Endothelial cell of umbilical vein (primary cell): ENCODE data around the gene ZBTB12. TPM values are rescaled to one million over a fixed set of nuclear protein-coding genes. Genes with fewer than 3 reads are reported as not detected.
"Not testable (repeated sequence)": the region's sequence is repeated elsewhere in the genome, so short reads cannot be mapped to it uniquely, and the experiment has no call there.

ENCODE experiments used
- BruUV-seq: library from RNA; stranded (reverse); fragments of 400-500 nt; replicated peaks from 2 replicates; lab custom pipeline; 2021; lab: Mats Ljungman, UMichigan
- CTCF ChIA-PET: fragments of 300-600, 350-600 bp; sonication (Branson Sonifier 250); formaldehyde crosslinking; loops from one replicate; lab custom pipeline; 2021; ENCODE audit warnings: antibody characterized with exemption, inconsistent platforms; lab: Charles Lee
- POLR2A ChIA-PET: fragments of 300-600, 350-600 bp; sonication (Branson Sonifier 250); formaldehyde crosslinking; loops from one replicate; lab custom pipeline; 2021; ENCODE audit warnings: antibody characterized with exemption, inconsistent platforms; lab: Charles Lee
- DNase-seq: peaks from one replicate; pipeline ENCODE4 v3.0.0-alpha.2; 2011; ENCODE audit warnings: low read depth, low spot score
- FAIRE-seq: peaks from 2 replicates; lab custom pipeline; 2011; peaks lifted over from hg19 to GRCh38; lab: Jason Lieb, UNC
- H2AFZ ChIP-seq: 2 replicates; pipeline ENCODE4 v1.6.0; 2012; ENCODE audit warnings: low read depth, low read length, control low read depth, inconsistent platforms
- H3K27ac ChIP-seq: 2 replicates; pipeline ENCODE4 v1.5.1; 2011; ENCODE audit warnings: low read depth, mild to moderate bottlenecking, control low read depth, low read length, moderate library complexity; ENCODE audit not compliant: insufficient read depth
- H3K27me3 ChIP-seq, 2 experiments: 2 replicates each; pipeline versions ENCODE4 v1.6.0 to v1.6.1; 2011; ENCODE audit warnings: low read length in 2 of 2, mixed read lengths in 1 of 2; ENCODE audit not compliant: control insufficient read depth in 2 of 2, insufficient read depth in 2 of 2
- H3K36me3 ChIP-seq, 2 experiments: 2 replicates in 1 of 2; 3 replicates in 1 of 2; pipeline ENCODE4 v1.5.1; 2011; ENCODE audit warnings: low read length in 2 of 2, mild to moderate bottlenecking in 1 of 2, moderate library complexity in 1 of 2; ENCODE audit not compliant: control insufficient read depth in 2 of 2, insufficient read depth in 2 of 2; ENCODE audit errors: extremely low read depth in 1 of 2
- H3K4me1 ChIP-seq: 3 replicates; pipeline ENCODE4 v1.5.1; 2011; ENCODE audit warnings: mild to moderate bottlenecking, low read length; ENCODE audit not compliant: control insufficient read depth, insufficient read depth; ENCODE audit errors: extremely low read depth
- H3K4me2 ChIP-seq: 2 replicates; pipeline ENCODE4 v1.6.1; 2011; ENCODE audit warnings: low read length, control low read depth, mixed read lengths; ENCODE audit not compliant: insufficient read depth
- H3K4me3 ChIP-seq, 3 experiments: fragments of 200-600 bp in 1 of 3; sonication (generic), shearing (Covaris generic) in 1 of 3; replicated peaks in 1 of 3; 2 replicates each; pipeline ENCODE4 v1.5.1; 2011 to 2016; ENCODE audit warnings: control low read depth in 3 of 3, low read length in 3 of 3, mild to moderate bottlenecking in 2 of 3, inconsistent platforms in 1 of 3, low read depth in 1 of 3, moderate library complexity in 1 of 3; ENCODE audit not compliant: insufficient read depth in 1 of 3
- H3K79me2 ChIP-seq: 2 replicates; pipeline ENCODE4 v1.6.0; 2012; ENCODE audit warnings: low read length, inconsistent platforms; ENCODE audit not compliant: control insufficient read depth, insufficient read depth
- H3K9ac ChIP-seq: replicated peaks from 2 replicates; pipeline ENCODE3; 2011; ENCODE audit warnings: low read length, control low read depth; ENCODE audit not compliant: insufficient read depth; ENCODE audit errors: extremely low read depth
- H3K9me1 ChIP-seq: replicated peaks from 3 replicates; pipeline ENCODE4 v1.6.0; 2011; ENCODE audit warnings: mild to moderate bottlenecking, low read length; ENCODE audit not compliant: control insufficient read depth, insufficient read depth; ENCODE audit errors: extremely low read depth
- H3K9me3 ChIP-seq: replicated peaks from 2 replicates; pipeline ENCODE4 v1.5.1; 2012; ENCODE audit warnings: low read length, inconsistent platforms; ENCODE audit not compliant: control insufficient read depth, insufficient read depth
- H4K20me1 ChIP-seq: replicated peaks from 2 replicates; pipeline ENCODE3; 2011; ENCODE audit warnings: mild to moderate bottlenecking, low read length; ENCODE audit not compliant: control insufficient read depth, insufficient read depth; ENCODE audit errors: extremely low read depth
- CTCF ChIP-seq, 2 donors: IDR thresholded peaks; 1 replicate in 1 of 2; 2 replicates in 1 of 2; pipeline ENCODE4 v1.5.1; 2011; ENCODE audit warnings: low read length in 2 of 2, mild to moderate bottlenecking in 2 of 2, moderate library complexity in 2 of 2, control low read depth in 1 of 2, inconsistent platforms in 1 of 2, low read depth in 1 of 2; ENCODE audit not compliant: insufficient read depth in 1 of 2; ENCODE audit errors: extremely low read depth in 1 of 2
- EZH2 ChIP-seq: IDR thresholded peaks from 2 replicates; pipeline ENCODE4 v1.6.1; 2012; ENCODE audit warnings: borderline replicate concordance, low read depth, mild to moderate bottlenecking, moderate library complexity, low read length, inconsistent platforms; ENCODE audit not compliant: severe bottlenecking
- FOS ChIP-seq: IDR thresholded peaks from 2 replicates; pipeline ENCODE4 v1.6.1; 2011; ENCODE audit warnings: mild to moderate bottlenecking, low read length, moderate library complexity, borderline replicate concordance; ENCODE audit not compliant: insufficient read depth
- GATA2 ChIP-seq: IDR thresholded peaks from 2 replicates; pipeline ENCODE4 v1.7.0; 2011; ENCODE audit warnings: low read depth, mild to moderate bottlenecking, moderate library complexity, mixed read lengths, low read length; ENCODE audit not compliant: insufficient read length, insufficient read depth
- JUN ChIP-seq: IDR thresholded peaks from 2 replicates; pipeline ENCODE4 v1.6.1; 2011; ENCODE audit warnings: borderline replicate concordance, low read depth; ENCODE audit not compliant: insufficient read length, insufficient read depth
- MAX ChIP-seq: IDR thresholded peaks from 2 replicates; pipeline ENCODE4 v1.6.1; 2011; ENCODE audit not compliant: insufficient read depth, insufficient read length
- MYC ChIP-seq: IDR thresholded peaks from one replicate; pipeline ENCODE4 v1.6.1; 2011; ENCODE audit warnings: mild to moderate bottlenecking, low read depth, low read length
- POLR2A ChIP-seq: IDR thresholded peaks from 2 replicates; pipeline ENCODE4 v1.6.1; 2012; ENCODE audit warnings: low read depth, mild to moderate bottlenecking, control low read depth, low read length
- POLR2AphosphoS5 ChIP-seq: IDR thresholded peaks from 2 replicates; pipeline ENCODE4 v1.6.1; 2012; ENCODE audit warnings: low read depth, mild to moderate bottlenecking, control low read depth, low read length, moderate library complexity; ENCODE audit not compliant: insufficient read depth
- dilution Hi-C: fragments of 300-500 bp; cut with MboI; formaldehyde crosslinking; loops from one replicate; pipeline ENCODE4 v1.15.0; 2019; ENCODE audit warnings: low sequenced_read_pairs; ENCODE audit not compliant: extremely low pct_ligation_motif_present
- intact Hi-C: fragments of 100-400 bp; cut with micrococcal nuclease; formaldehyde crosslinking; loops from one replicate; pipeline ENCODE4 v1.10.0; 2022
- polyA plus RNA-seq, 4 experiments: library from polyadenylated mRNA; depleted of rRNA in 3 of 4; stranded (reverse) in 3 of 4; unstranded in 1 of 4; fragments of >200 nt; gene quantifications; 2 replicates each; pipeline versions ENCODE4 v1.2.1 to v1.2.3, GENCODE V29; 2011 to 2012; ENCODE audit warnings: missing spikeins in 1 of 4
- total RNA-seq: library from RNA; stranded (reverse); gene quantifications from 2 replicates; pipeline ENCODE4 v1.2.3, GENCODE V29; 2021

ZBTB12 gene
- total and polyA plus RNA-seq, 2 donors (not counting 3 experiments of a cell fraction or from before 2014, with no cell fraction given): 2.9 to 4.9 TPM

GRCh38 chr6:31933537-31933936 is 31.7 kb upstream of the ZBTB12 start:
- no peaks in the 10 kb centered on the region for H3K4me1 ChIP-seq
- peaks cover under 1% of the 10 kb centered on the region in 2 experiments for H3K27me3 ChIP-seq
- H3K27ac ChIP-seq: no peak overlapping the region
- ChIA-PET CTCF (no interaction called here), POLR2A (no interaction called here)
- no peak overlapping the region for H3K9ac ChIP-seq
- H2AFZ ChIP-seq: no peak overlapping the region
- H3K4me2 ChIP-seq: no peak overlapping the region
- no peaks in the 10 kb centered on the region for H3K79me2 ChIP-seq
- no peak for TF ChIP-seq EZH2
- TF ChIP-seq GATA2: no peak
- no peak for TF ChIP-seq FOS
- TF ChIP-seq JUN: no peak
- no peak for TF ChIP-seq MYC
- no peak for TF ChIP-seq POLR2A
- TF ChIP-seq MAX: no peak
- TF ChIP-seq POLR2AphosphoS5: no peak
- no peak for TF ChIP-seq CTCF (IDR thresholded peaks at IDR 0.05; ENCODE audit: extremely low read depth in 1 of 2, insufficient read depth in 1 of 2, low read depth in 1 of 2, low read length in 2 of 2)
- no peak overlapping the region for H3K4me3 ChIP-seq
- BruUV-seq: no TSS peak
- H3K36me3 ChIP-seq: no peaks in the 10 kb centered on the region
- no peaks in the 10 kb centered on the region for H3K9me1 ChIP-seq
- no peaks in the 10 kb centered on the region for H4K20me1 ChIP-seq
- FAIRE-seq: no peak
- DNase-seq: no peak
- H3K9me3 ChIP-seq: no peaks in the 10 kb centered on the region
- intact Hi-C loops: no loop called here
- dilution Hi-C loops: no loop called here

- H3K4me1 ChIP-seq, dilution Hi-C loops, H3K9ac ChIP-seq, BruUV-seq, H2AFZ ChIP-seq, H4K20me1 ChIP-seq, FAIRE-seq, H3K4me3 ChIP-seq, H3K27ac ChIP-seq, intact Hi-C loops, CTCF ChIA-PET, DNase-seq, H3K79me2 ChIP-seq, H3K4me2 ChIP-seq, H3K9me1 ChIP-seq, H3K9me3 ChIP-seq, POLR2A ChIA-PET, H3K36me3 ChIP-seq: not testable (repeated sequence)
- peaks cover 6 to 11% of the 10 kb centered on the region in 2 experiments for H3K27me3 ChIP-seq
Measured at GRCh38 chr6:31932137-31932536, 30.3 kb upstream of the ZBTB12 start.
